GM18870 (cell line): ENCODE measurements around the gene CD109.
"Not testable (repeated sequence)": the region's sequence is repeated elsewhere in the genome, so short reads cannot be mapped to it uniquely, and the experiment has no call there.

Source experiments
- ATAC-seq: cut with Tn5 transposase; IDR thresholded peaks from one replicate; pipeline ENCODE4 v1.9.1; 2021; ENCODE audit warnings: moderate library complexity; ENCODE audit not compliant: unreplicated experiment

The CD109 gene

GRCh38 chr6:73695619-73696421 lies at the start of gene CD109:
CD109 (plus strand) TSS chr6:73696203; CDS start chr6:73696216, 13 bp downstream.
- peak; percentile 51 for ATAC-seq

GRCh38 chr6:73648166-73648565 lies 47.8 kb upstream of the CD109 start:
- ATAC-seq: no peak

GRCh38 chr6:73649783-73650182 lies 46.2 kb upstream of the CD109 start:
- ATAC-seq: no peak

GRCh38 chr6:73652637-73653570 lies 43.1 kb upstream of the CD109 start:
- peak; percentile 36 for ATAC-seq

- ATAC-seq: peak; percentile 74
These were observed 42.2 kb upstream of the CD109 start, which contains the start of gene SLC17A5 for GRCh38 chr6:73653571-73654424. SLC17A5 (minus strand) TSS chr6:73653992; CDS start chr6:73653886, 106 bp downstream.

GRCh38 chr6:73655341-73655917 lies 40.6 kb upstream of the CD109 start:
- no peak for ATAC-seq

GRCh38 chr6:73656531-73657145 lies 39.4 kb upstream of the CD109 start:
- ATAC-seq: no peak

GRCh38 chr6:73657201-73657600 lies 38.8 kb upstream of the CD109 start:
- ATAC-seq: no peak

- no peak for ATAC-seq
These were observed 31.3 kb upstream of the CD109 start for GRCh38 chr6:73664701-73665100.

- ATAC-seq: peak; percentile 88
These were observed 30.2 kb upstream of the CD109 start for GRCh38 chr6:73665686-73666319.

- no peak for ATAC-seq
These were observed 29.6 kb upstream of the CD109 start for GRCh38 chr6:73666393-73666792.

GRCh38 chr6:73667798-73668197 lies 28.2 kb upstream of the CD109 start:
- ATAC-seq: no peak

GRCh38 chr6:73669005-73669404 lies 27.0 kb upstream of the CD109 start:
- ATAC-seq: no peak

GRCh38 chr6:73671911-73672685 lies 23.9 kb upstream of the CD109 start:
- no peak for ATAC-seq

- peak; percentile 93 for ATAC-seq
These were observed 20.4 kb upstream of the CD109 start for GRCh38 chr6:73675466-73676098.

GRCh38 chr6:73679009-73679408 lies 17.0 kb upstream of the CD109 start:
- no peak for ATAC-seq

GRCh38 chr6:73679846-73680245 lies 16.2 kb upstream of the CD109 start:
- ATAC-seq: not testable (repeated sequence)

GRCh38 chr6:73680289-73680918 lies 15.6 kb upstream of the CD109 start:
- no peak for ATAC-seq
